ENCODE data around the gene TAOK2. TPM values are rescaled to one million over a fixed set of nuclear protein-coding genes. Genes with fewer than 3 reads are reported as not detected.

TAOK2 gene
- total and polyA plus RNA-seq, 2 of the 4 experiments (the other 2 are of a cell fraction) = 23.0 to 31.7 TPM

- TF ChIP-seq, protein P1, sequence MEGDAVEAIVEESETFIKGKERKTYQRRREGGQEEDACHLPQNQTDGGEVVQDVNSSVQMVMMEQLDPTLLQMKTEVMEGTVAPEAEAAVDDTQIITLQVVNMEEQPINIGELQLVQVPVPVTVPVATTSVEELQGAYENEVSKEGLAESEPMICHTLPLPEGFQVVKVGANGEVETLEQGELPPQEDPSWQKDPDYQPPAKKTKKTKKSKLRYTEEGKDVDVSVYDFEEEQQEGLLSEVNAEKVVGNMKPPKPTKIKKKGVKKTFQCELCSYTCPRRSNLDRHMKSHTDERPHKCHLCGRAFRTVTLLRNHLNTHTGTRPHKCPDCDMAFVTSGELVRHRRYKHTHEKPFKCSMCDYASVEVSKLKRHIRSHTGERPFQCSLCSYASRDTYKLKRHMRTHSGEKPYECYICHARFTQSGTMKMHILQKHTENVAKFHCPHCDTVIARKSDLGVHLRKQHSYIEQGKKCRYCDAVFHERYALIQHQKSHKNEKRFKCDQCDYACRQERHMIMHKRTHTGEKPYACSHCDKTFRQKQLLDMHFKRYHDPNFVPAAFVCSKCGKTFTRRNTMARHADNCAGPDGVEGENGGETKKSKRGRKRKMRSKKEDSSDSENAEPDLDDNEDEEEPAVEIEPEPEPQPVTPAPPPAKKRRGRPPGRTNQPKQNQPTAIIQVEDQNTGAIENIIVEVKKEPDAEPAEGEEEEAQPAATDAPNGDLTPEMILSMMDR (conservative IDR thresholded peaks at IDR 0.05; ENCODE audit: low read depth, low read length) = no peak
- TF ChIP-seq RCOR1 (IDR thresholded peaks at IDR 0.05; ENCODE audit: insufficient replicate concordance, low read length) = no peak
- no peak for TF ChIP-seq NFE2L2 (IDR thresholded peaks at IDR 0.05; ENCODE audit: low read depth, low read length)
- no peak for TF ChIP-seq MAZ (IDR thresholded peaks at IDR 0.05; ENCODE audit: borderline replicate concordance, low read depth, low read length)
Observed at GRCh38 chr16:29996766-29997250, 23.1 kb downstream of the TAOK2 start (continued).

- in situ Hi-C loops (cut with MboI; ENCODE audit: low sequenced_read_pairs) = no loop called here
- Histone ChIP-seq H3K9me3 (ENCODE audit: control insufficient read depth, insufficient read depth, low read length) (no peaks in the 10 kb centered on the region), H3K9me1 (ENCODE audit: insufficient read depth, low read length) (peaks cover 7% of the 10 kb centered on the region; the same call in 1 of the 2 replicates), H3K4me1 (ENCODE audit: control insufficient read depth, insufficient read depth, low read length) (peaks cover 8% of the 10 kb centered on the region), H3K4me2 (ENCODE audit: low read depth, low read length) (no peak overlapping the region), H4K91ac (ENCODE audit: insufficient read depth, low read depth, low read length) (no peak overlapping the region), H3K79me1 (ENCODE audit: low read depth in 1 of 2, low read length in 2 of 2) (peaks cover 16 to 40% of the 10 kb centered on the region in 2 experiments; a peak in 3 of 4 replicates), H3K27me3 (ENCODE audit: control insufficient read depth, insufficient read depth, low read length) (no peaks in the 10 kb centered on the region), H4K5ac (ENCODE audit: low read depth, low read length) (no peak overlapping the region), H3K4me3 (ENCODE audit: insufficient read depth, low read depth, low read length) (no peak overlapping the region), H2AK5ac (ENCODE audit: low read depth, low read length) (no peak overlapping the region), H4K8ac (ENCODE audit: low read depth in 2 of 2, low read length in 2 of 2) (no peak overlapping the region), H3K23ac (ENCODE audit: low read depth, low read length) (no peak overlapping the region), H3K4ac (ENCODE audit: low read depth, low read length) (no peak overlapping the region), H3K36me3 (ENCODE audit: control insufficient read depth, insufficient read depth, low read length) (peaks cover 18% of the 10 kb centered on the region), H3K56ac (ENCODE audit: extremely low read depth, insufficient read depth, low read length) (no peak overlapping the region), H2BK120ac (ENCODE audit: low read depth, low read length) (no peak overlapping the region), H3K27ac (ENCODE audit: insufficient read depth, low read length) (no peak overlapping the region), H3K14ac (replicated peaks; ENCODE audit: low read depth, low read length) (no peak overlapping the region), H2BK20ac (ENCODE audit: low read depth, low read length) (no peak overlapping the region), H4K20me1 (ENCODE audit: insufficient read depth, low read length) (no peaks in the 10 kb centered on the region), H3K9ac (ENCODE audit: low read depth, low read length) (no peak overlapping the region), H3K18ac (ENCODE audit: low read depth, low read length) (no peak overlapping the region), H2AK9ac (replicated peaks; ENCODE audit: low read depth, low read length, poor library complexity) (no peak overlapping the region), H2BK5ac (ENCODE audit: low read depth, low read length, poor library complexity, severe bottlenecking) (no peak overlapping the region), H2AFZ (replicated peaks; ENCODE audit: low read length, poor library complexity) (no peak overlapping the region), H2BK15ac (ENCODE audit: low read depth, low read length) (no peak overlapping the region)
- no TSS peak for BruUV-seq (replicated peaks)
- dilution Hi-C loops (cut with HindIII; ENCODE audit: low sequenced_read_pairs, unreplicated experiment) = no loop called here
- 89% methylated on average over 6 of the region's 6 CpGs; no CpG with 5 or more reads in 1 of the 2 experiments for WGBS, 2 experiments (ENCODE audit: extremely low coverage in 2 of 2, insufficient read length in 1 of 2)
- CTCF ChIA-PET = no interaction called here
- DNase-seq (no peak), ATAC-seq (ENCODE audit: low read depth) (no peak)
- POLR2A ChIA-PET (ENCODE audit: unreplicated experiment) = interaction anchor here (0.6 kb wide), 1 partner anchor 9 kb away, joined by 3 read pairs; no protein-coding TSS in a partner anchor
- intact Hi-C loops (cut with micrococcal nuclease) = loop anchor here (2.0 to 5.0 kb wide), 2 partner anchors 72 to 187 kb away; partner anchors contain the start of genes KCTD13 and PRRT2
- TF ChIP-seq USF2 (IDR thresholded peaks at IDR 0.05; ENCODE audit: low read depth, low read length) = no peak
- no peak for TF ChIP-seq CHD1 (IDR thresholded peaks at IDR 0.05; ENCODE audit: low read depth, low read length)
- no peak for TF ChIP-seq POLR2A (IDR thresholded peaks at IDR 0.05; ENCODE audit: low read depth, low read length)
- TF ChIP-seq, protein P2, sequence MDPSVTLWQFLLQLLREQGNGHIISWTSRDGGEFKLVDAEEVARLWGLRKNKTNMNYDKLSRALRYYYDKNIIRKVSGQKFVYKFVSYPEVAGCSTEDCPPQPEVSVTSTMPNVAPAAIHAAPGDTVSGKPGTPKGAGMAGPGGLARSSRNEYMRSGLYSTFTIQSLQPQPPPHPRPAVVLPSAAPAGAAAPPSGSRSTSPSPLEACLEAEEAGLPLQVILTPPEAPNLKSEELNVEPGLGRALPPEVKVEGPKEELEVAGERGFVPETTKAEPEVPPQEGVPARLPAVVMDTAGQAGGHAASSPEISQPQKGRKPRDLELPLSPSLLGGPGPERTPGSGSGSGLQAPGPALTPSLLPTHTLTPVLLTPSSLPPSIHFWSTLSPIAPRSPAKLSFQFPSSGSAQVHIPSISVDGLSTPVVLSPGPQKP (IDR thresholded peaks at IDR 0.05; ENCODE audit: borderline replicate concordance, low read depth, low read length) = no peak
- TF ChIP-seq NFE2L2 (IDR thresholded peaks at IDR 0.05; ENCODE audit: low read depth, low read length) = no peak
- TF ChIP-seq CEBPB (IDR thresholded peaks at IDR 0.05; ENCODE audit: low read depth, low read length) = no peak
- TF ChIP-seq RFX5 (IDR thresholded peaks at IDR 0.05; ENCODE audit: low read depth, low read length) = no peak
- no peak for TF ChIP-seq RAD21 (IDR thresholded peaks at IDR 0.05; ENCODE audit: low read length)
- TF ChIP-seq FOS (IDR thresholded peaks at IDR 0.05; ENCODE audit: low read depth, low read length) = no peak
Observed at GRCh38 chr16:29999605-30000004, 25.9 kb downstream of the TAOK2 start.
